Measurements from ENCODE around the gene GIMAP6.
"Not testable (repeated sequence)": the region's sequence is repeated elsewhere in the genome, so short reads cannot be mapped to it uniquely, and the experiment has no call there.

Gene GIMAP6

DNA sequence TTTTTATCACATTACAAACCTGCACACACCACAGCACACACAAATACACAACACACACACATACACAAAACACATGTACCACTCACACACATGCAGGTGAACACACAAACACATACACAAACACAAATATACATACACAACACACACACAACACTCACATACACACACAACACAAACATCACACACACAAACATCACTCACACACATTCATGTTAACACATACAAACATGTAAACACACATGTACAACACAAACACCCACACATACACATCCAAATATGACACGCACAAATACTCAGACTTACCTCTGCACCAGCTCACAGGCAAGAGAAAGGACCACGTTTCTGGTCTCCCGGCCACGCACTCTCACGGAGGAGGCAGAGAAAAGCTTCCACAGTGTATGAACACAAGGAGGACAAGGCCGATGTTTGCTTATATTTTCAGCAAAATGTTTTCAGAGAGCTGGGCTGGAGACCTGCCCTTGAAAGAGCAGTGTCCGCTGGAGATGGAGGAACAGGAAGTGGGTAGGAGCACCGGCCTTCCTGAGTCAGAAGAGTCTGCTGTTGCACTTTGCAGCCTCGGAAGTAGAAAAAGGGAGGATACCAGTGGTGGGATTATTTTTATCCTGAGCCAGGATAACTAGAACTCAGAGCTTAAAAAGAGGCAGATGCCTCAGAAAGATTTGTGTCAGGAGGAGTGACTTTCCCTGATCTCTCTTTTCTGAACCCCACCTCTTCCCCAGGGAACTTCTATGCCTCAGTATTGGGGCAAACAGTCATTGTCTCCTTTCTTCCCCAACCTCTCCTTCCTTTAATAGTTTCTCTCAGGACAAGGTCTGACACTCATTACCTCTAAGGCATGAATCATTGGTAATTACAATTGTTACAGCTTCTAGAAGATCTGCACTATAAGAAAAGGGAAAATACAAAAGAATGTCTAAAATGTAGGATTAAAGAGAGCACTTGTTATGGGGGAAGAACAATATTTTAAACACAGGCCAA is at the start of gene GIMAP6:
Gene GIMAP6, minus strand, starts transcription at position 520 of the 999 bp plus-strand sequence. CDS start 2,243 bp downstream, outside the sequence.
- DNase-seq = peak; percentile 44

DNA sequence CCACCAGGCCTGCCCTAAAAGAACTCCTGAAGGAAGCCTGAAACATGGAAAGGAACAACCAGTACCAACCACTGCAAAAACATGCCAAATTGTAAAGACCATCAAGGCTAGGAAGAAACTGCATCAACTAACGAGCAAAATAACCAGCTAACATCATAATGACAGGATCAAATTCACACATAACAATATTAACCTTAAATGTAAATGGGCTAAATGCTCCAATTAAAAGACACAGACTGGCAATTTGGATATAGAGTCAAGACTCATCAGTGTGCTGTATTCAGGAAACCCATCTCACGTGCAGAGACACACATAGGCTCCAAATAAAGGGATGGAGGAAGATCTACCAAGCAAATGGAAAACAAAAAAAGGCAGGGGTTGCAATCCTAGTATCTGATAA is 48.2 kb upstream of the GIMAP6 start:
- not testable (repeated sequence) for DNase-seq

DNA sequence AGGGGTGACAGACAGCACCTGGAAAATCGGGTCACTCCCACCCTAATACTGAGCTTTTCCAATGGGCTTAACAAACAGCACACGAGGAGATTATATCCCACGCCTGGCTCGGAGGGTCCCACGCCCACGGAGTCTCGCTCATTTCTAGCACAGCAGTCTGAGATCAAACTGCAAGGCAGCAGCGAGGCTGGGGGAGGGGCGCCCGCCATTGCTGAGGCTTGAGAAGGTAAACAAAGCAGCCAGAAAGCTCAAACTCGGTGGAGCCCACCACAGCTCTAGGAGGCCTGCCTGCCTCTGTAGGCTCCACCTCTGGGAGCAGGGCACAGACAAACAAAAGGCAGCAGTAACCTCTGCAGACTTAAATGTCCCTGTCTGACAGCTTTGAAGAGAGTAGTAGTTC is 46.4 kb upstream of the GIMAP6 start:
- DNase-seq = peak; percentile 47

DNA sequence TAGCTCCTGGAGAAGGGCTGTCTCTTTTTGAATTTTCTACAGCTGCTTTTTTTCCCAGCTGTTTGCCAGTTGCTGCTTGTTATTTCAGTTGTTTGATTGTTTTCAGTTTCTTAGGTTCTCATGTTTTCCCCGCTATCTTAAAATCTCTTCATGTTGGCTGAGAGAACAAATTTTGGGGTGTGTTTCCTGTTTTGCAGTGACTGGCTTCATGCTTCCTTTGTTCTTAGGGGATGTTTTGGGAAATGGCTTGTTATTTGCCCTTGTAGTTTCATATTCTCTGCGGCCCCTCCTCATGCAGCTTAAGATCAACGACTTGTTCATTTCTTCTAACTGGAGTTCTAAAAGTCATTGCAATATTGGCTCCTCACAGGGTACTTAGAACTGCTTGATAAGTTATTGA is 44.7 kb upstream of the GIMAP6 start:
- DNase-seq = not testable (repeated sequence)

DNA sequence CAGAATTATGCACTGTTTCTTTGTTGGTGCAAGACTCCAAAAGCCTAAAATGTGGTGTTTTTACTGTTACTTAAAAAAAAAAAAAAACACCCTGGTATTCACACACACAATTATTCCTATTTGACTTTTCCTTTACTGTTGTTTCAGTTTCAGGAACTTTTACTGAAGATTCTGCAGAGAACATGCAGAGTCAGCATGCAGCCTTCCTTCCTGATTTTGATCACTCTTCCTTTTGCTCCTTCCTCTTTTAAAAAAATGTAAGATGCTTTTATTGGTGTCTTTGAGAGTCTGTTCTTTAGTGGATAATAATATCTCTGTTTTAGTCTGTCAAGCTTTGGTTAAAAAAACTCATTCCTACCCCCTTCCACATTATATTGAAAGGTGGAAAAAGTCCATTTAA is 44.1 kb upstream of the GIMAP6 start:
- DNase-seq = not testable (repeated sequence)

DNA sequence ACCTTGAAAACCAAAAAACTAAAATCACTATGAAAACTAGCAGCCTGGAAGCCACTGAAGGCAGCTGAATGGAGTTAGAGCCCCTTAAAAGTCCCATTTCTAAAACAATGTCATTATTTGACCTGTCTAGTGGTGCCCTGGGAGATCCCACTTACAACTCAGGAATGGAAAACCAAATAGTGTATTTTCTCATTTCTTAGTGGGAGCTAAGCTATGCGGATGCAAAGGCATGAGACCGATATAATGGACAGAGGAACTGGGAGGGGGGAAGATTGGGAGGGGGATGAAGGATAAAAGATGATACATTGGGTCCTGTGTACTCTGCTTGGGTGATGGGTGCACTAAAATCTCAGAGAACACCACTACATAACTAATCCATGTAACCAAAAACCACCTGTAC is 43.5 kb upstream of the GIMAP6 start:
- no peak for DNase-seq

DNA sequence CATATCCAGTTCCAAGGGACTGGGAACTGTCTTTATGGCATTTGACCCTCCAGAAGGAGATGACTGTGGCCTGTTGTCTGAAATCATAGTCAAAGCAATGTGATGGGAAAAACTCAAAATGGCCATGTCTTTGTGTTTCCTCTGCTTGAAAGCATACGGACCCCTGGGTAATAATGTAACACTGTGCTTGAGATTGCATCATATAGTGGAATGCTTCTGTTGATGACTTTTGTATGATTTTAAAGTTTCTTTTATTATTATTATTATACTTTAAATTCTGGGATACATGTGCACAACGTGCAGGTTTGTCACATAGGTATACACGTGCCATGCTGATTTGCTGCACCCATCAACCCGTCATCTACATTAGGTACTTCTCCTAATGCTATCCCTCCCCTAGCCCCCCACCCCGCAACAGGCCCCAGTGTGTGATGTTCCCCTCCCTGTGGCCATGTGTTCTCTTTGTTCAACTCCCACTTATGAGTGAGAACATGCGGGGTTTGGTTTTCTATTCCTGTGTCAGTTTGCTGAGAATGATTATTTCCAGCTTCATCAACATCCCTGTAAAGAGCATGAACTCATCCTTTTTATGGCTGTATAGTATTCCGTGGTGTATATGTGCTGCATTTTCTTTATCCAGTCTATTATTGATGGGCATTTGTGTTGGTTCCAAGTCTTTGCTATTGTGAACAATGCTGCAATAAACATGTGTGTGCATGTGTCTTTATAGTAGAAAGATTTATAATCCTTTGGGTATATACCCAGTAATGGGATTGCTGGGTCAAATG is 39.8 kb upstream of the GIMAP6 start:
- DNase-seq = not testable (repeated sequence)

DNA sequence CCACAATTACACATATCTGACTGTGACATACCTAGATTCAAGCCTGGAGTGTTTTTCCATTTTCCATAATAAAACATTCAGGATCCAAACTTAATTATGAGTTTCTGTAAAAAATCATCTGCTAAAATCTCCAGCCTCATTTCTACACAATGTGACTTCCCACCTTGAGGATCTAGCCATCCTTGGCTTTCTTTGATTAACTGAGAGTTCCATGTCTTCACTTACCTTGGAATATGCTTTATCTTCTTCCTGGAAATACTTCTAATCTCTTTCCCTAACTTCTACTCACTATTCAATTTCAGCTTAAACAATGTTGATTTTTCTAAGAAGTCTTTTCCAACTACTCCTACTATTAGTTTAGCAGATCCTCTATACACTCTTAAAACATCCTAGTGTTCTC is 36.8 kb upstream of the GIMAP6 start:
- DNase-seq = no peak

DNA sequence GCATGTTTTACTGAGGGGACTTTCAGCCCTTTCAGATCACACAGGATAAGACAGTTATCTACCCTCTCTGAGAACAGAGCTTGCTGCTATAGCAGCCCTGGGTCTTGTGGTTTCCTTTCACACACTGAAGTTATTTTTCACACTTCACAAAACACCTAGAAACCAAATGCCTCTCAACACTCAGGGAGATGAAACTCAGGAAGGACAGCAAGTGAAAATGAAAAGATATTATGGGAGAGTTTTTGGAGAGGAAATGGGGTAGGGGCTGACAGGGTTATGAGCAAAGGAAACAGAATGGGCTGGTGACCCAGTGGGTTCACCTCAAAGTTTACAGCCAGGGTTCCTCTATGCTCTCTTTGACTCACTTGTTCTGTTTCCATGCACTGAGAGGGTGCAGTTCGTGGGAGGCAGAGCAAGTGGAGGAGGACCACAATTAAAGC is 36.3 kb upstream of the GIMAP6 start:
- peak; percentile 71 for DNase-seq

DNA sequence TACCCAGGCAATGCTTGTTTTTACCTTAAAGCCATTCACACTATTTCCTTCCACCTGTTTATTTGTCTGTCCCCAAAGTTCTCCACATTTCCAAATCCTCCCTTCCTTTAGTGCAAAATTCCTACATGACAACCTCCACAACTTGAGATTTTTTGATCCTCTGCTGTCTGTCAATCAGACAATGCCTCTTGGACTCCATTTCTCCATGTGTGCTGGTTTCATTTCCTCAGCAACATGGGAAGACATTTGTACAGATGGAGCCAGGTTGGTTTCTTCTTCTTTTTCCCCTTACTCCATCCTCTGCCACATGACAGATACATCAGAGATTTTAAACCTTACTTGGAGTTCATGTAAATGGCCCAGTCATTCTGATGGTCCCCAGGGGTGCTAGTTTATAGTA is 34.2 kb upstream of the GIMAP6 start:
- DNase-seq = no peak

DNA sequence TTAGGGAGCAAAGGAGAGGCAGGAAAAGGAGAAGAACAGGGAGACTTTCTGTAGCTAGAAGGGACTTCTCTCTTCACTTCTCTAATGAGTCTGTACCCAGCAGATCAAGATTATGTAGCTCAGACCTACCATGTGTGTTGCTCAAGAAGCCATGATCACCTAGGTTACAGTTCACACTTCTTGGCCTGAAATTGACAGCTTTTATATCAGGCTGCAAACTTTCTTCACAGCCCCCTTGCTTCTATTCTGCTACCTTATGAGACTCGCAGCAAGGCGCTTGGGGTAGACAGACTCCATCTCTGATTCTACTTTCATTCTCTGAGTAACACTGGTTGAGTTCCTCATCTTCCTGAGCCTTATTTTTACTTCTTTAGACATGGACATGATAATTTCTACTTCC is 33.7 kb upstream of the GIMAP6 start:
- DNase-seq = no peak

DNA sequence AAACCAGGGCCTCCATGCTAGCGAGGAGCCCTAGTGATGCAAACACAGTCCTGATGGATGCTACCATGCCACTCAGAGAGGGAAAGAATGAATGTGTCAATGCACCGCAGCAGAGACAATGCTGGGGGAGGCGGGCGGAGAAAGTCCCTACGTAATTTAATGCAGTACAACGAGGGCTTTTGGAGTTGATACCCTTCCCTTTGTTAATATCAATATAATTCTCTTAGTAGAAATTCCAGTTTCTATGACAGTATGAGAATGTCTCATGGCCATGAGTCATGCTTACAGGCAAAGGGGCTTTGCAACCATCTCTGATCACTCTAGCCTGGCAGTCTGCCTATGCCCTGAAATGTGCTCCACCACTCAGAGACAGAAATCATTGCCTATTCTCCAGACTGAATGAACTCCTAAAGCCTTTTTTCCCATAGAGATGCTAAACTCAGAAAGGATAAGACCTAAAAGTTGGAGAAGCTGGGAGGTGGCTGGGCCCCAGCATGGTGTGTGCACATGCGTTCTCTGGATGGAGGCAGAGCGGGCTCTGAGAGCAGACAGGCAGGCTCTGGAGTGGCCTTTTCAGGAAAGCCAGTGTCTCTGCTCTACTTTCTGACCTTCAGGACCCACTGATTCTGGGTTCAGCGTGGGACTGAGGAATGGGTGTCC is 33.0 kb upstream of the GIMAP6 start:
- peak; percentile 60 for DNase-seq

DNA sequence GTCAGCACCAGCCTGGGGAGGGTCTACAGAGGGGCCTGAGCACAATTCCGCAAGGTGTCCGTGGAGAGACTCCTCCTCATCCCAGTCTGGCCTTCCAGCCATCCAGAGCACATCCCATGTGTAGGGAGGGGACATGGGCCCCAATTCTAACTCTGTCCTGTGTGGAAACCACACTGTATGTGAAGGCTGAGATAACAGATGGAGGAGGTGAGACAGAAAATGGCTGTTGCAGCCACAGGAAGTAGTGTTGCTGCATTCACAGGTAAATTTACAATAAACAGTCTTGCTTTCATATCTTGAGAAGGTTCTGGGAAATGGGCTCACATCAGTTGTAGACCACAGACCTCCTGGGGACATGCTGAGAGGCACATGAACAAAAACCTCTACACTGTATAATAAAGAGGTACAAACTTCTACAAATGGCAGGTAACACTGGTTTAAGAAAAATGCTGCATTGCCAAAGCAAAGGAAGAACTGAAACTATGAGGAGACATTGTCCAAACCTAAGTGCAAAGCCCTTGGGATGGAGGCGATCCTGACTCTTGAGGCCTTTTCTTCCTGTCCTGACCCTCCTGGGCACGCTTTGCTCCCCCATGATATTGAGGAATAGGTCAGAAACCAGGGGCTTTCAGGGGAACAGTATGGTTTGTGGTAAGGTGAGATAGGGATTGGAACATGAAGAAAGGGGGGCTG is 31.8 kb upstream of the GIMAP6 start:
- DNase-seq = peak; percentile 20

DNA sequence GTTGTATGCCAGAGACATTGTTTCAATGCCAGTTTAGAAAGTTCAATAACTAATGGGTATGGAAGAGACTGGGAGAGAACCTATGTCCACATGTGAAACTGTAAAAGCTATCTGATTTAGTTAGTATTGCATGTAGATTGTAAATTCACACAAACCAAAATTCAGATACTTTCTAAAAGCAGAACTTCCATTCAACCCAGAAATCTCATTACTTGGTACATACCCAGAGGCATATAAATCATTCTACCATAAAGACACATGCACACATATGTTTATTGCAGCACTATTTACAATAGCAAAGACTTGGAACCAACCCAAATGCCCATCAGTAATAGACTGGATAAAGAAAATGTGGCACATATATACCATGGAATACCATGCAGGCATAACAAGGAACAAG is 30.6 kb upstream of the GIMAP6 start:
- not testable (repeated sequence) for DNase-seq

DNA sequence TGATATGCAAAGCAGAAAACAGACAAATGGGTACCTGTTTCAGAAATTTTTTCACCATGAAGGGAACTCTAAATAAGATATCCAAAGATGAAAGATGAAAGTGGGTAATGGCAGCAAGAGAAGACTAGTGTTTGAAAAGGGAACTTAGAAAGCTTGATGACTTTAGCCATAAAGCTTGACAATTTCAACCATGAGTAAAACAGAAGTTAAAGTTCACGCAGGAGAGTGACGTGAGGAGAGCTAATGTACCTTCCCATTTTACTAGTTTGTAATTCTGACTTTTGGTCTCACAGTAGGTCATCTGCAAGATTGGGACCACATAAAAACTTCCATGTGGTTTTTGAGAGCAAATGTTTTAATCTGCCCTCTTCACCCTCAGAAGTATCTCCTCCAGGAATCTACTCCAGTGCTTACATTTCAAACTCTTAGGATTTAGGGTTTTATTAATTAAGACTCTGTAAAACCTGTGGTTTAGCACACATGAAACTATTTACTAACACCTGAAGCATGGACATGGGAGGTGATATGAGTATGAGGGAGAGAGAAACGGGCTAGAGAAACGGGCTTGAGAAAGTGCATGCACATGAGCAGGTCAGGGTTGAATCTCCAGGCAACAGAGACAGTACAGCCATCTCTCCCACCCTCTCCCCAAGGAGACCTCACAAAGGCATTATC is 28.9 kb upstream of the GIMAP6 start:
- no peak for DNase-seq

DNA sequence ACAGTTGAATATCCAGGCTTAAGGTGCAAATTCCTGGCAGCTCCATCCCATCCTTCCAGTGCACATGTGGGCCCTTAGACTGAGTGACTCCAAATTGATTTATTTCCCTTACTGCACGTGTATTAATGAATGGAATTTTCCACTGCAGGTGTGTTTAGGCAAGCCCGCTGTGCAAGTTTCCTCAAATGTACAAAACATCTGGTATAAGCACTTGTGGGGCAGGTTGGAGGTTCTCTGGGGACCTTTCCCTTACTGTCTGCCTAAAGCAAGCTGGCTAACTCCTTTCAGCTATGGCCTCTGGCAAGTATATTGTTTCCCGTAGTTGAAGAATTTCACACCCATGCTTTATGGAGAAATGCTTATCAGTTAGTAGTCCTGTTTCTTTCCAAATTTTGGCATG is 25.3 kb upstream of the GIMAP6 start:
- DNase-seq = no peak

DNA sequence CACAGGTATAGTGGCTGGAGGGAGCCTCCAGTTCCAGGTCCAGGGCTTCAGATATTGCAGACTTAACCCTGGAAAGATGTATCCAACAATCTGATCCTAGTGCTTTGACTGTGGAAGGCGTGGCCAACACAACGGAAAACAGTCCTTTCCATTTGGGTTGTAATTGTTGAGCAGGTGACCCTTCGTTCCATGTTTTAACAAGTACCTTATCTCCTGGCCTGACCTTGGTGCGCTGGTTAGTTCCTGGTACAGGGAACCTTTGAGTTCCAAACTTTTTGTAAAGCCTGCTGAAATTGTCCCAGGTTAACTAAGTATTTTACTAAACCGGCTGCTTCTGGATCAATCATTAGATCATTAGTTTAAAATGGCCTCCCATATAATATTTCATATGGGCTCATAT is 23.9 kb upstream of the GIMAP6 start:
- no peak for DNase-seq

DNA sequence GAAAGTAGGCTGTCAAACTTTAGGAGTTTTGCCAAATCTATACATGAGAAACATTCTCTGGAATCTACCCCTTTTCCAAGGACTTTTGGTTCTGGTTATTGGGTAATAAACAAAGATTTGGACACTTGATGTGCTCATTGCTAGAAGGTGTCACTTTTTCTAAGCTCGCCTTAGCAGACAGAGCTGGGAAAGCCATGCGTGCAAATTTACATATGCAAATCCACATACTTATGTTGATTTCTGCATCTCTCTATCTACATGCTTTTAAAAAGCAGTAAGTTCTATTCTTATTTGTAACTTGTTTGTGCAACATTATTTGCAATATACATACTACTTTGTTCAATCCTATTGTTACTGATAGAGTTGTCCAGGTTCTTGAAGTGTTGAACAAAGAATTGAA is 22.5 kb upstream of the GIMAP6 start:
- DNase-seq = no peak

DNA sequence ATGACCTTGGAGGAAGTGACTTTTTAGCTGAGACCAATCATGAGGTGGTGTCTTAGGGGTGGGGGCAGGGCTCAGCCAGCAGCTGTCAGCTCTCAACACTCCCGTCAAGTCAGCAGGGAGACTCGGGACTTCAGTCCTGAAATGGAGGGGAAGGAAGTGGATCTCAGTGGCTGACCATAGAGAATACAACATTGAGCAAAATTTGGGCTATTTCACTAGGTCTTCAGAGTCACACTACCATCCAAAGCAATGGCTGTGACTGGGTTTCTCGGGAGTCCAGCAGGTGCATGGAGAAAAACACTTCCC is 16.8 kb upstream of the GIMAP6 start:
- DNase-seq = no peak

DNA sequence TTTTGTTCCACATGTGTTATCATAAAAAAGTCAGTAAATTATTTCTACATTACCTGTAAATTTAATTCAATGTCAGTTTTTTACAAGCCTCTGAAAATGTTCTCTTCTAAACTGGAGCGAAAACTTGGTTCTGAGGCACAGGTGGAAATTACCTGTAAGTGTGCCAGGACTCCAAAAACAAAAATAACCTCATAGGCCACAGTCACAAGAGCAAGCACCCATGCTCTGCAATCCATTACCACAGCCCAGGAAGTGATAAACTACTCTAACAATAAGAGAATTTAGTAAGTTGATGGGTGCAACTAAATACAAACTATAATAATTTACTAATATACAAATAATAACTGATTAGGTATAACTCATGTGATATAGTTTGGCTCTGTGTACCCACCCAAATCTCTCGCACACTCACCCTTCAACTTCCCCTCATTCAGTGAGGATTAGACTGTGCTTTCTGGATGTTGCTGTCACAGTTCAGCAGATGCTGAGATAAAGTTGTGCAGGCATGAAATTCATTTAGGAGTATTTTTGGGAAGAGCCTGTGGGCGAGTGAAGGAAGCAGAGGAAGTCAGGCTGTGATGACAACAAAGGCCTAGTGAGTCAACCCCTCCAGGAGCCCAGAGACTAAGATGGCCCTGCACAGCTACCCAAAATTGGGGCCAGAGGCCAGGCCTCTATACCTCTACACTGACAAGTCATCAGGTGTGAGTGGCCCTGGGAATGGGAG is 16.3 kb upstream of the GIMAP6 start:
- DNase-seq = no peak

DNA sequence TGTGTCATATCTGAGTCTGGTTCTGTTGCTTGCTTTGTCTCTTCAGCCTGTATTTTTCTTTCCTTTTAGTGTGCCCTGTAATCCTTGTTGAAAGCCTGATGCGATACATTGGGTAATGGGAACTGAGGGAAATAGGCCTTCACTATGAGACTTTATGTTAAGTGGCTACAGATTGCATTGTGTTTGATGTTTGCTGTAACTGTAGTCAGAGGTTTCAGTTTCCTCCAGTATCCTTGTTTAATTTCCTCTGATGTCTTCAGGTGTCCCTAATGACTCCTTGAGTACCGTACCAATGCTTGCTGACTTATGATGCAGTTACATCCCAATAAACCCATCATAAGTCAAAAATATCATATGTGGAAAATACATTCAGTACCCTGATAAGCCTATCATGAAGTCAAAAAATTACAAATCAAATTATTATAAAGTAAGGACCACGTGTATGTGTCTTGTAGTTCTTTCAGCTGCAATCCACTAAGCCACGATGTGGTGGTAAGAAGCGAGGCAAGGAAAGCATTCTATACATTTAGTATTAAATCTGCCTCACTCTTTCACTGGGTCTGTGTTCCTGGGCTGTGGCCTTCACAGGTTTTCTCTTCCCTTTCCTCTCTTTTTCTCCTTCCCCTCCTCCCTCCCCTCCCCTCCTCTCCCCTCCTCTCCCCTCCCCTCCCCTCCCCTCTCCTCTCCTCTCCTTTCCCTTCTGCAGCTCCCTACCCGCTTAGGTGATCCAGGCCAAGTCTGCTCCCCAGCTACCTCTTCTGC is 13.3 kb upstream of the GIMAP6 start:
- DNase-seq = no peak
